Stomach (tissue), 9 donors: Measurements from ENCODE around the gene RSPO3. TPM values are rescaled to one million over a fixed set of nuclear protein-coding genes. Genes with fewer than 3 reads are reported as not detected.

Experiments
- DNase-seq, 2 donors: peaks; one replicate each; pipeline versions ENCODE4 v3.0.0 to v3.0.0-alpha.2; 2013 to 2019
- H3K27ac ChIP-seq, 5 donors: fragments of 200-600 bp in 4 of 5; sonication (generic) in 4 of 5; one replicate each; pipeline ENCODE4 v1.5.1; 2013 to 2019; ENCODE audit warnings: mild to moderate bottlenecking in 1 of 5, moderate library complexity in 1 of 5
- H3K27me3 ChIP-seq, 3 donors: fragments of 200-600 bp; sonication (generic); one replicate each; pipeline ENCODE4 v1.5.1; 2017 to 2019; ENCODE audit warnings: mixed run types in 1 of 3
- H3K36me3 ChIP-seq, 4 donors: fragments of 200-600 bp; sonication (generic); 1 replicate in 3 of 4; 2 replicates in 1 of 4; pipeline ENCODE4 v1.5.1; 2016 to 2019
- H3K4me1 ChIP-seq, 4 donors: fragments of 200-600 bp; sonication (generic); one replicate each; pipeline ENCODE4 v1.5.1; 2016 to 2019
- H3K4me3 ChIP-seq, 4 donors: fragments of 200-600 bp; sonication (generic) in 3 of 4; one replicate each; pipeline ENCODE4 v1.5.1; 2016 to 2019; ENCODE audit warnings: mild to moderate bottlenecking in 1 of 4
- H3K9me3 ChIP-seq, 4 donors: fragments of 200-600 bp; sonication (generic); one replicate each; pipeline ENCODE4 v1.5.1; 2016 to 2019
- CTCF ChIP-seq, 7 experiments: fragments of 450-650 bp in 4 of 7; fragments of 200-600 bp in 3 of 7; sonication (generic) in 3 of 7; IDR thresholded peaks; one replicate each; pipeline ENCODE4 v1.5.1; 2016 to 2019; ENCODE audit warnings: antibody characterized with exemption in 7 of 7, control low read depth in 2 of 7, mild to moderate bottlenecking in 1 of 7
- EP300 ChIP-seq: sonication (generic); formaldehyde crosslinking; IDR thresholded peaks from one replicate; pipeline ENCODE4 v1.6.1; 2017; ENCODE audit warnings: antibody characterized with exemption
- POLR2A ChIP-seq, 4 donors: fragments of 450-650 bp; IDR thresholded peaks; one replicate each; pipeline ENCODE4 v1.6.1; 2016; ENCODE audit warnings: antibody characterized with exemption in 4 of 4, control low read depth in 2 of 4, mild to moderate bottlenecking in 1 of 4, moderate library complexity in 1 of 4
- POLR2AphosphoS5 ChIP-seq, 3 donors: sonication (generic); formaldehyde crosslinking; IDR thresholded peaks; one replicate each; pipeline ENCODE4 v1.6.1; 2016; ENCODE audit warnings: antibody characterized with exemption in 3 of 3
- WGBS, 5 donors: extraction: QIAGEN DNeasy Blood & Tissue Kit in 3 of 5; methylation state at CpG; one replicate each; pipeline versions ENCODE4 v1.1.5 to v1.1.7; 2013 to 2018; 5-methylcytosine and 5-hydroxymethylcytosine counted together
- intact Hi-C: fragments of 100-400 bp; cut with DNase I; formaldehyde crosslinking; loops from one replicate; pipeline ENCODE4 v1.15.1; 2023; ENCODE audit warnings: low total_unique reads
- polyA plus RNA-seq, 3 donors: library from polyadenylated mRNA; stranded (reverse); fragments of 200-250 nt; gene quantifications; one replicate each; pipeline ENCODE4 v1.2.3, GENCODE V29; 2013
- total RNA-seq, 5 donors: library from RNA; depleted of rRNA; stranded (reverse); fragments of >200 nt; gene quantifications; one replicate each; pipeline versions ENCODE4 v1.1.0 to v1.2.3, GENCODE V29; 2014 to 2016
- donor health status: healthy with polysubstance abuse.
- donor health status: Bipolar disorder and iron deficiency.
- donor health status: healthy.

The RSPO3 gene
- total and polyA plus RNA-seq, 8 donors: 2.0 to 59.5 (median 7.6) TPM

GRCh38 chr6:127215931-127216330, 97.5 kb downstream of the RSPO3 start:
- Histone ChIP-seq H3K9me3 (no peaks in the 10 kb centered on the region), H3K36me3 (no peaks in the 10 kb centered on the region), H3K4me1 (no peaks in the 10 kb centered on the region), H3K27me3 (peaks cover 0 to under 1% (median 0%) of the 10 kb centered on the region in 3 donors), H3K27ac (no peak overlapping the region), H3K4me3 (no peak overlapping the region)
- TF ChIP-seq CTCF (IDR thresholded peaks at IDR 0.05): no peak
- TF ChIP-seq POLR2A (IDR thresholded peaks at IDR 0.05): no peak
- no peak for TF ChIP-seq EP300
- no peak for TF ChIP-seq POLR2AphosphoS5 (IDR thresholded peaks at IDR 0.05)
- intact Hi-C loops: no loop called here
- DNase-seq: no peak
- WGBS, 5 donors: 61 to 81% (median 73%) methylated on average over 1 of the region's 1 CpG

GRCh38 chr6:127216810-127217789, 98.6 kb downstream of the RSPO3 start:
- 47 to 79% (median 66%) methylated on average over 2 of the region's 2 CpGs for WGBS, 5 donors

GRCh38 chr6:127219869-127220268, 101.4 kb downstream of the RSPO3 start:
- Histone ChIP-seq H3K27me3 (no peaks in the 10 kb centered on the region), H3K4me1 (no peaks in the 10 kb centered on the region), H3K27ac (no peak overlapping the region), H3K36me3 (no peaks in the 10 kb centered on the region), H3K9me3 (no peaks in the 10 kb centered on the region), H3K4me3 (no peak overlapping the region)
- WGBS, 5 donors: 73 to 90% (median 79%) methylated on average over 1 of the region's 1 CpG
- intact Hi-C loops: no loop called here
- no peak for DNase-seq
- TF ChIP-seq CTCF (IDR thresholded peaks at IDR 0.05): no peak
- no peak for TF ChIP-seq POLR2AphosphoS5 (IDR thresholded peaks at IDR 0.05)
- no peak for TF ChIP-seq POLR2A (IDR thresholded peaks at IDR 0.05)
- no peak for TF ChIP-seq EP300

More at GRCh38 chr6:127216810-127217789, 98.6 kb downstream of the RSPO3 start:
- Histone ChIP-seq H3K27me3 (no peaks in the 10 kb centered on the region), H3K36me3 (no peaks in the 10 kb centered on the region), H3K27ac (no peak overlapping the region), H3K4me1 (no peaks in the 10 kb centered on the region), H3K4me3 (no peak overlapping the region), H3K9me3 (no peaks in the 10 kb centered on the region)
- intact Hi-C loops: no loop called here
- DNase-seq: no peak
- TF ChIP-seq POLR2A (IDR thresholded peaks at IDR 0.05) (no peak), POLR2AphosphoS5 (IDR thresholded peaks at IDR 0.05) (no peak), EP300 (no peak), CTCF (IDR thresholded peaks at IDR 0.05) (no peak)

- no peaks in the 10 kb centered on the region for H3K36me3 ChIP-seq
- no peak for DNase-seq
- TF ChIP-seq EP300 (no peak), POLR2AphosphoS5 (IDR thresholded peaks at IDR 0.05) (no peak), CTCF (IDR thresholded peaks at IDR 0.05) (no peak), POLR2A (IDR thresholded peaks at IDR 0.05) (no peak)
- H3K4me3 ChIP-seq: no peak overlapping the region
- H3K4me1 ChIP-seq: no peaks in the 10 kb centered on the region
- H3K27me3 ChIP-seq: no peaks in the 10 kb centered on the region
- H3K27ac ChIP-seq: no peak overlapping the region
- 70 to 83% (median 79%) methylated on average over 4 of the region's 4 CpGs for whole genome bisulfite sequencing, 5 donors
- intact Hi-C loops: no loop called here
- no peaks in the 10 kb centered on the region for H3K9me3 ChIP-seq
These were observed 102.7 kb downstream of the RSPO3 start for GRCh38 chr6:127221201-127221600.
